OCI-M2 (cell line): ENCODE data around the gene LCE1F.

Experiments
- DNase-seq: peaks from one replicate; lab custom pipeline; 2025; ENCODE audit not compliant: unreplicated experiment; lab: John Stamatoyannopoulos, UW

Gene LCE1F, protein sequence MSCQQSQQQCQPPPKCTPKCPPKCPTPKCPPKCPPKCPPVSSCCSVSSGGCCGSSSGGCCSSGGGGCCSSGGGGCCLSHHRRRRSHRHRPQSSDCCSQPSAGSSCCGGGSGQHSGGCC

DNA sequence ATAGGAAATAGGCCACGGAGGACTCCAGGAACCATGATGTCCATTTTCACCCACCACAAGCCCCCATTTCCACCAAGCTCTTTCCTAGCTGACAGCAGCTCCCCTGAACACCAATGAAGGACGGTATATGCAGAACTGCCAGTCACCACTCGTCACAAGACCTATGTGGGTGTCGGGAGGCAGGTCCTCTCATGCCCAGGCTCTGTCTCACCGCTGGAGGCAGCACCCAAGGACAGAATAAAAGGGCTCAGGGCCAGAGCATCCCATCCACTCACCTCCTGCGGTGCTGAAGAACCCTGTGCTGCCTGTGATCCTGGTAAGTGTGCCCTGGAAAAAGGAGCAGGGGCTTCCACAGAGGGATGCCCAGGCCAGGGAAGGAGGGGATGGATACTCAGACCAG, at the start of gene LCE1F:
LCE1F (plus strand) TSS at position 266 of the 400 bp plus-strand sequence. CDS start 1,232 bp downstream, outside the sequence.
- no peak for DNase-seq

DNA sequence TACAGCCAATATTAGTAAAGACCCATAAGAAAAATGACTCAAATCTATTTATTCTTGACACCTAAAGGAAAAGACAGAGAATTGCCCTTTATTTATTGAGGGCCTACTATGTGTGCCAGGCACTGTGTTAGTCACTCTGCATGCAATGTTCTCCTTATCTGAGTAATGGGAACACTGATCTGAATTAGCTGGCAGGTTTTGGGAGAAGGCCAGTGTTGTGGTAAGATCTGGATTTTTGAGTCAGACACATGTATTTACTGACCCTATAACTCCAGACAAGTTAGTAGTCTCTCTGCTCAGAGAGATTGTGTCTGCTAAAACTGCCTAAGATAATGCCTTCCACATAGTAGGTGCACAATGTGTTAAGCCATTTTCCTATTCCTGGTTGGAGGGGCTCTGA, 49.7 kb upstream of the LCE1F start:
- no peak for DNase-seq

DNA sequence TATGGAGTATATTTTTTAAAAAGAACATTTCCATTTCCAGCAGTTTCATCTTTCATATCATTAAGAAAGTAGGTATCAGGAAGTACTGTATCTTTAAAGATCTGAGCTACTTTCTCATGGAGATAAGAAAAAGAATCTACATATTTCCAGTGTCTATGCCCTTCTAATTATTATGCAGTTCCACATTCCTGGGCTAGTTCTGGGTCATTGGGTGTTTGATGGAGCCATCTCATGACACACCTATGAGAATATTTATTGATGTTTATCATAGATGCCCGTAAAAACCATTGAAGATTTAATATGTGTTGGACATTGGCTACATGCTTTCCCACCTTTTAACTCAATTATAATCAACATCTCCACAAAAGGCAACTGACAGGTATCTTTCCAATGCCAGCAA, 46.0 kb upstream of the LCE1F start:
- DNase-seq, result no peak

DNA sequence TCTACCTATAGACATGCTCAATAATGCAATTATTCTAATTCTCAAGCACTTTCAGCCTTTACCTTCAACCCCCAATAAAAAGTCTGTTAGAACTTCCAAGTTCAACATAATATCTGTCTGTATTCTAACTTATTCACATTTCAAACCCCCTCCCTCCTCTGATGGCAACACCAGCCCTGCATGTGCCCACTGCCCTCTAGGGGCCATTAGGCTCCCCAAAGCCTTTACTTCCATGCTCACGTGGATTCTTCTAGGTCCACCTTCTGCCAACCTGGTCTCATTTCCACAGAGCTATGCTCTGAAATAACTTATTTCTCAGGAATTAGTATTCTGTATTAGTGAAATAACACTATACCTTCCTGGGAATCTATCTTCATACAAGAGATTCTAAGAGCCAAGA, 39.3 kb upstream of the LCE1F start:
- no peak for DNase-seq

DNA sequence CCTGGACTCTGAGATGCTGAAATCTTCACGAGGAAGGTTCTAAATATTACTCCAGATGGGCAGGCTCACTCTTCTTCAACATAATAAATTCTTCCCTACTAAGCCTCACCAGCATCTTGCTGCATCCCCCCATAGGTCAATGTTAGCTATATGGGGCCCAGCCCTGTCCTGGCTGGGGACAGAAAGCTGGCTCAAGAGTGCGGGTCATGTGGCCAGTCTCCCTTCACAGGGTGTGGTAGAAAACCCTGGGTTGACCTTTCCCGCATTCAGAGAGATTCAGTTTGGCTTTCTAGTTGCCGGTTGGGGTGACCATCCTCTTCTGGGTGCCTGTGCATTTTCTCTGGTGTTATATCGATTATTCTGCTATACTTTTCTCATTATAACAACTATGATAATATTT, 36.9 kb upstream of the LCE1F start:
- DNase-seq, result no peak

DNA sequence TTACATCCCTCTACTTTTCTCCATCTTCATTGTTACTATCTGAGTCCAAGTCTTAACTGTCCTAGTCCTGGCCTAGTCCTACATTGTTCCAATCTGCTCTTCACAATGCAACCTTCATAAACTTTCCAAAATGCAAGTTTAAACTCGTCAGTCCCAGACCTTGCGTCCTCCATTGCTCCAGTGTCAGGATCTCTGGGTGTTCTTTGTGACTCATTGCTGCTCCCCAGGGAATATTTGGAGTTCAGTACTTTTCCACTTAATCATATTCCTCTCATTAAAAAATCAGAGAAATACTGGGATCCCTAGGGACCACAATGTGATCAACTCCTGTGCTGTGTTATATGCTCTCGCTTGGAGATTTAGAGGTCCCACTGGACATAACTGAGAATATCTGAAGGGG, 35.1 kb upstream of the LCE1F start:
- no peak for DNase-seq

DNA sequence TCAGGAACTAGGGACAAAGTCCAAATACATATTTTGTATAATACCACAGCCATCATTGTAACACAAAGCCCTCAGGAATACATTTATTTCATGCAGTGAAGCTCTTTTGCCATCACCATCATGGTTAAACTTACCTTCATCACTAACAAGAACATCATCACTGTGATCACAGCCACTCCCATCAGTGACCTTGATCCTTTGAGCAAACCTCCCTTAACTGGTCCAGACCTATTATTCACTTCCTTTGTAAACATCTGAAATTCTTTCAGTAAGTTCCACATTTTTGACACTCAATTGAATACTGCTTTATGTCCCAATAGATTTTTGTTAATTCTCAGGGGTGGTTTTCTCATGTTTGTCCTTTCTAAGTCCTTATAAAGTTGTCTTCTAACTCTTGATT, 33.3 kb upstream of the LCE1F start:
- DNase-seq, result no peak

DNA sequence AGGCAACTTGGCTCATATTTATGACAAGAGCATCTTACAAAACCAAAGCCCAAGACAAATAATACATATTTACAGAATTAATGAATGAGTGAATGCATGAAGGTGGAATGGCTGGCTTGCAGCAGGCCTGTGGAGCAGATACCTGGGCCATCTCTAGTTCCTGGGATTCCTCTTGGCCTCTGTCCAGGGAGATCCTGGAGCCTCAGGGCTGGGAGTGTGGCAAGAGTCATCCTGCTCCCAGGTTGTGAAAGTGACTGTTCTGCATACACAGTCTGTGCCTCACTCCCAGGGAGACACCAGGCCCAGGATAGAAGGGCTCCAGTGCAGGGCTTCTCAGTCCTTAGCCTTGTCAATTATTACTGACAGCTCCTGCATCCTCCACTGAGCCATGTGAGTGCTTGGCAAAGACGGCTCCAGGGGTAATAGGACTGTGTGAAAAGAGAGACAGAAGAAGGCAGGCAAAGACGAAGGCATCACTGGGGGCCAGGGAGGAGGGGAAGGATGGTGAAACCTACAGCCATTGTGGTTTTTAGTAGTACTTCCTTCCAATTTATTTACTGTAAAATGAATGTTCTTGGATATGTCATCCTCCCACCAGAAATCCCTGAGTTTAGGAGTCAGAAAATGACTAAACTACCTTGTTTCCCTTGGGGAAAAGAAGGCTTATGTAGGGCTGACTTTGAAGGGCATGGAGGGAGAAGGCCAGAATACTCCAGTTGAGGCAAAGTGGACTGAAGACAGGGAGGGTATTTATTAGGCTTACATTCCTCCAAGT, 31.4 kb upstream of the LCE1F start:
- no peak for DNase-seq

DNA sequence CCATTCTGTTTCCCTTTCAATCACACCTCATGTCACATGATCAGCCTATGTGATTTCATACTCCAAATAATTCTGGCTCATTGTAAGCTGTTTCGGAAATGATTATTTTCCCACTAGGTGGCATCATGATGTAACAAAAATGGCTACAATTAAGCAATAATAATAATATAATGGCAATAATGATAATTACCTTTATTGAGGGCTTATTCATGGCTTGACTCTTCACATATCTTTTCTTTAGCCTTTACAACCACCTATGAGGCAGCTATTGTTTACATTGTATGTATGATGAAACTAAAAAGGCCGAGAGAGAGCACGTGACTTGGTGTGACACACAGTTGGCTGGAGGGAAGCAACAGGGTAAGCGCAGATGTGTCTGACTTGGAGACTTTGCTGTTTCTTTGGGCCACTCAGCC, 29.6 kb upstream of the LCE1F start:
- DNase-seq, result no peak

DNA sequence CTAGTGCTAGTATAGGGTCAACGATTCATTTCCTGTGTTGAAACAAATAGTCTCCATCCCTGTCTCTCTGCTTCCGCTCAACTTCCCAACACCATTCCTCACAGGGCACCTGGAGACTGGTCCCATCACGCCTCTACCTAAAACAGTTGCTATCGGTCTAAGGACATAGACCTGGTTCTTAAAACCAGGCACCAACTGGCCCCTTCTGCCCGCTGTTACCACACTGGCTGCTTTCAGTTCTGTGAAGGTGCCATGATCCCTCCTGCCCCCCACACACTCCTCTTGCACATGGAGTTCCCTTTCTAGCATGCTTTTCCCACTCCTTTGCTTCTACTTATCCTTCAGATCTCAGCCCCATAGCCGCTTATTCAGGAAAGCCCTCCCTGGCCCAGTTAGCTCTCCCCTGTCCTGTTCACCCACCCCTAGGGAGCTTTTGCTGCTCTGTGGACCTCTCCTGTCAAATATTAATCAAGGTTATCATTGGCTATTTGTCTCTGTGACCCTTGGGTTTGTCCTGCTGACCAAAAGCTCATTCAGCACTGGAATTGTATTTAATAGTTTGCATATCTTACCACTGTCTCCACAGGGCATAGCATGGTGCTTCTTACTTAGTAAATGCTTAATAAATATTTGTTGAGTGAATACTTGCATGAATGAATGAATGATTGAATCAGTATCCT, 29.0 kb upstream of the LCE1F start:
- no peak for DNase-seq

DNA sequence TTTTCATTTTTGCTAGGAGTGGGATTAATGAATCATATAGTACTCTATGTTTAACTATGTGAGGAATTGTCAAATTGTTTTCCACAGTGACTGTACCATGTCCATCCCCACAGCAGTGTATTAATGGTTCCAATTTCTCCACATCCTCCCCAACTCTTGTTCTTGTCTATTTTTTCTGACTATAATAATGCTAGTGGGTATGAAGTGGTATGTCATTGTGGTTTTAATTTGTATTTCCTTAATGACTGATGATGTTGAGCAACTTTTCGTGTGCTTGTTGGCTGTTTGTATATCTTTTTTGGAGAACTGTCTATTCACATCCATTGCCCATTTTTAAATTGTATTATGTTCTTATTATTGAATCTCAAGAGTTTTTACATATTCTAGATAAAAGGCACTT, 27.1 kb upstream of the LCE1F start:
- DNase-seq, result no peak

DNA sequence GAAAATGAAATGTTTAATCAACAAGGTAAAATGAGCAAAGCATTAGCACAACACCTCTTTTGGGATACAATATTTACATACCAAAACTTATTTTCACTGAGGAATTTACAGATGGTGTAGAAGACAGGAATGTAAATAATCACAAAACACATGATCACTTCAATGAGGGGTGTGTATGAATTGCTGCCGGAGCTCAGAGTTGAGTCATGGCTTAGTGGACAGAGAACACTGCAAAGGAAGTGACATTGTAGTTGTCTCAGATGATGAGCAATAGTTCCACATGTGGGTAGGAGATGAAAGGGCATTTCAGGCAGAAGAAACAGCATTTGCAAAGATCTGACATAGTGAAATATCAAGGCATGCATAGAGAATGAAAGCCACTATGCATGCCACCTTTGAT, 22.7 kb upstream of the LCE1F start:
- no peak for DNase-seq

DNA sequence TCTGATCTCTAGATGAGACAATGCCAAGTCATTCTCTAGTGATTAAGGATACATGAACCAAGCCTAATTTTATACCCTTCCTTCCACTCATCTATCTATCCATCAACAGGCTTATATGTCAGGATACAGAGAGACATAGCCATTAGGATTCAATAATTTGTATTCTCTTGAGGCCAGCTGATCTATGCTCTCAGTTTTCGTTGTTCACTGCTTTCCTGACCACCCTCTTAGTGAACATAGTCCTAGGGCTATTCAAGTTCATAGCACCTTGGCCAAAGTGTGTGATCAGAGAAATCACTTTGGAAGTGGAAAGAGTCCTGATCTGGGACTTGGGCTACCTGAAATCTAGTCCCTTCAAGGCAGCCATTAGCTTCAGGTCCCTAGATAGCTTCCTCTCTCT, 21.4 kb upstream of the LCE1F start:
- DNase-seq, result no peak

DNA sequence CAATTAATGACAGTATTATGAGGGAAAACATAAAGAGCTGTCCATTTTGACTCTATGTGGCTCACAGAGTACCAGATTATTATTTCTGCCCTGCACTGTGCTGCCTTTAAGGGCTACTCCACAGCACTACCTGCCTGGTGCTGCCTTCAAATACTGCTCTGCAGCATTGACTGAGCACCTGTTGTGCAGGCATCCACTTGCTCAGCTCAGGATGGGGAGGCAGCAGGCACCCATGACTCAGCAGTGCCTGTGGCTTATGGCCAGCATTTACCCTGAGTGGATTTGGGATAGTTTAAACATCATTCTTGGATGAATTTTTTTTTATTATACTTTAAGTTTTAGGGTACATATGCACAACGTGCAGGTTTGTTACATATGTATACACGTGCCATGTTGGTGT, 18.1 kb upstream of the LCE1F start:
- DNase-seq, result no peak

DNA sequence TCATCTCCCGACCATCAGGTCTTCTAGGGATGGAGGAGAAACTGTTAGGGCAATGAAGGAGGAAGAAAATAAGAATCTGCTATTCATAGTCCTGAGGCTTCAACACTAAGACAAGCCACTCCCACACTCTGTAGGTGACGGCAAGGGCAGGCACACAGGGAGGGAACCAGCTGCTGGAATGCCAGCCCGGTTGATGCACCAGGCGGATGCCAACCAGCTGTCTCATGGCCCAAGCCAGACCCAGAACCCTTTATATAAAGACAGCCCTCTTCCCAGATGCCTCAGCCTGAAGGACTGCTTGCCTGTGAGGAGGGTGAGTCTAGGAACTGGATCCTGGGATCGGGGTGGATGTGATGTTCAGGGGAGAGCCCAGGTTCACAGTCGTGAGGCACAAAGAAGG, 17.2 kb upstream of the LCE1F start, which contains the start of gene KPRP:
KPRP (plus strand) TSS at position 279 of the 400 bp plus-strand sequence. CDS start 1,564 bp downstream, outside the sequence.
- DNase-seq, result no peak

DNA sequence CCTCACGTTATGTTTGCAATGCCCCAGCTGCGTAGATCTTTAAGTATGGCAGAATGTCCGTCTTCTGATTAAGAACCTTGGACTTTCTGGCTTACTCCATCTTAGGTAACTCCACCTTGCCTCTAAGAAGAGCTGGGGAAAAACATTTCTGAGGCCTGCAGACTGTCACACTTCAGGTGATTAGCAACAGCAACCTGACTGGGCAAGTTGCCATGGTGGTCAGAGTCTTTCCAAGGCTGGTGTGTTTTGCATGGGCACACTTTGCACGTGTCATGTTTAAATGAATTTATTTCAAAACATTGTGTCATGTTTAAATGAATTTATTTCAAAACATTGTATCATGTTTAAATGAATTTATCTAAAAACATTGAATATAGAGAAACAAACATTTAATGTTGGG, 16.3 kb upstream of the LCE1F start:
- no peak for DNase-seq

DNA sequence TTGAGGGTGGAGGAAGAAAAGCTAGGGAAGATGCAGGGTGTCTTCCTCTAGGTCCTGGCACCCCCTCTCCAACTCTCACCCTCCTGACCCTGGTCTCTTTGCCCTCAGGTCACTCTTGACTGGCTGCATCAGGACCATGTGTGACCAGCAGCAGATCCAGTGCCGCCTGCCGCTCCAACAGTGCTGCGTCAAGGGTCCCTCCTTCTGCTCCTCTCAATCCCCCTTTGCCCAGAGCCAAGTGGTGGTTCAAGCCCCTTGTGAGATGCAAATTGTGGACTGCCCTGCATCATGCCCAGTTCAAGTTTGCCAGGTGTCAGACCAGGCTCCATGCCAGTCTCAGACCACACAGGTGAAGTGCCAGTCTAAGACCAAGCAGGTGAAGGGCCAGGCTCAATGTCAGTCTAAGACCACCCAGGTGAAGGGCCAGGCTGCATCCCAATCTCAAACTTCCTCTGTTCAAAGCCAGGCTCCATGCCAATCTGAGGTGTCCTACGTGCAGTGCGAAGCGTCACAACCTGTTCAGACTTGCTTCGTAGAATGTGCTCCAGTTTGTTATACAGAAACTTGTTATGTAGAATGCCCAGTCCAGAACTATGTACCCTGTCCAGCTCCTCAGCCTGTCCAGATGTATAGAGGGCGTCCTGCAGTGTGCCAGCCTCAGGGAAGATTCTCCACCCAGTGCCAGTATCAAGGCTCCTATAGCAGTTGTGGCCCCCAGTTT, 15.3 kb upstream of the LCE1F start:
- no peak for DNase-seq

DNA sequence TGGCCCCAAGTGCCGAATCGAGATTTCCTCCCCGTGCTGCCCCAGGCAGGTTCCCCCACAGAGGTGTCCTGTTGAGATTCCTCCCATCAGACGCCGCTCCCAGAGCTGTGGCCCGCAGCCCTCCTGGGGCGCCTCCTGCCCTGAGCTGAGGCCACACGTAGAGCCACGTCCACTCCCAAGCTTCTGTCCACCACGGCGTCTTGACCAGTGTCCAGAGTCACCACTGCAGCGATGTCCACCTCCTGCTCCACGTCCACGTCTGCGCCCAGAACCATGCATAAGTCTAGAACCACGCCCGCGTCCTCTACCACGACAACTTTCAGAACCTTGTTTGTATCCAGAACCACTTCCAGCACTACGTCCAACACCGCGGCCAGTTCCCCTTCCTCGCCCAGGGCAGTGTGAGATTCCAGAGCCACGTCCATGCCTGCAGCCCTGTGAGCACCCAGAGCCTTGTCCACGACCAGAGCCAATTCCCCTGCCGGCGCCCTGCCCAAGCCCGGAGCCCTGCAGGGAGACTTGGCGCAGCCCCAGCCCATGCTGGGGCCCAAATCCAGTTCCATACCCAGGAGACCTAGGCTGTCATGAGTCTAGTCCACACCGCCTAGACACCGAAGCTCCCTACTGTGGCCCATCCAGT, 14.3 kb upstream of the LCE1F start:
- no peak for DNase-seq

DNA sequence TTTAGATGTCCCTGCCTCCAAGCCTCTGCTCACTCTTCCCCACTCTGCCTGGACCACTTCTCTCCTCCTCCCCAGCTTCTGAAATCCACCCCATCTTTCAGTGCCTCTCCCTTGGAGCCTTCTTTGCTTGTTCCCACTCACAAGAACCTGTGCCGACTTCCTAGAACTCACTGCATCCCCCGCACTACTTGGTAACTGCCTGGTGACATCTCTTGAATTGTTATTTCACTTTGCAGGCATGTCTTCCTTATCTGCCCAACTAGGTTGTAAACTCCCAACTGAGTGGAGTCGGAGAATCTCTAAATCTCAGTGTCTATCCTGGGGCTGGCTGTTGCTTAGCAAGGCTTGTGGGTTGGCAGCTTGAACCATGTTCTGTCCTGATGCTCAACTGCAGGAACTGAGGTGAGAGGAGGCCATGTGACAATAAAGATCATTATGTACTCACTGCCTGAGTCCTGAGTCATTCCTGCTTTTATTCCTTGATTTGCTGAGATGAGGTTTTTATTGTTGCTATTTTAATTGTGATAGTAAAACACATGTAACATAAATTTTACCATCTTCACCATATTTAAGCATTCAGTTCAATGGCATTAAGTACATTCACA, 13.2 kb upstream of the LCE1F start:
- DNase-seq, result no peak

DNA sequence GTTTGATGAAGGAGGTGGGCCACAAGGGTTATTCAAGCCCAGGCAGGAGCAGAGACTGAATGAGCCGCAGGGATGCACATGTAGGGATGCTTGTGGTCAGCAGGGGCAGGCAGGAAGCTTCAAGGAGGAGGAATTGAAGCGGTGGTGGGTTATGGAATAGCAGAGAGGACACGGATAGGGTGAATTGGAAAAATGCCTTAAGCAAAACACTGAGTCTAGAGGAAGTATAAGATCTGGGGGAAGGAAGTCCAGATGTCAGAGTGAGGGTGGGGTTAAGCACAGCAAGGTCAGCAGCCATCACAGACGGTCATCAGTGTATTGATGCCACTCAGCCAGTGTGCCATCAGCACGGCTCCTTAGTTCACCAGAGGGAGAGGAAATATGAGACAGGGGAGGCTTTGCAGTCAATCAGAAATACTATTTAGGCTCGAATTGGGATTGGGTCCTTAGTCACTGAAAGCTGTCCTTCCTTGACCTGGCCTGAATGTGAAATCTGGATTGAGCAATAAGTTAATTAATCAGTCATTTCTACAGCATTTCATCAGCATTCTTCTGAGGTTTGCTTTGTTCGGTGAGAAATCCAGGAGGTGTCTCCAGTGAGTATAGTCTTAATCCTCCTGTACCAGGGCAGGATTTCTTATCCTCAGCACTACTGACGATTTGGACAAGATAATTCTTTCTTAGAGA, 6.0 kb upstream of the LCE1F start:
- no peak for DNase-seq
